Endothelial cell of umbilical vein (primary cell): Measurements from ENCODE around the gene SEC22C. TPM values are rescaled to one million over a fixed set of nuclear protein-coding genes. Genes with fewer than 3 reads are reported as not detected.

ENCODE experiments used
- BruUV-seq: library from RNA; stranded (reverse); fragments of 400-500 nt; replicated peaks from 2 replicates; lab custom pipeline; 2021; lab: Mats Ljungman, UMichigan
- CTCF ChIA-PET: fragments of 300-600, 350-600 bp; sonication (Branson Sonifier 250); formaldehyde crosslinking; loops from one replicate; lab custom pipeline; 2021; ENCODE audit warnings: antibody characterized with exemption, inconsistent platforms; lab: Charles Lee
- POLR2A ChIA-PET: fragments of 300-600, 350-600 bp; sonication (Branson Sonifier 250); formaldehyde crosslinking; loops from one replicate; lab custom pipeline; 2021; ENCODE audit warnings: antibody characterized with exemption, inconsistent platforms; lab: Charles Lee
- DNase-seq: peaks from one replicate; pipeline ENCODE4 v3.0.0-alpha.2; 2011; ENCODE audit warnings: low read depth, low spot score
- FAIRE-seq: peaks from 2 replicates; lab custom pipeline; 2011; peaks lifted over from hg19 to GRCh38; lab: Jason Lieb, UNC
- H2AFZ ChIP-seq: 2 replicates; pipeline ENCODE4 v1.6.0; 2012; ENCODE audit warnings: low read depth, low read length, control low read depth, inconsistent platforms
- H3K27ac ChIP-seq: 2 replicates; pipeline ENCODE4 v1.5.1; 2011; ENCODE audit warnings: low read depth, mild to moderate bottlenecking, control low read depth, low read length, moderate library complexity; ENCODE audit not compliant: insufficient read depth
- H3K27me3 ChIP-seq, 2 experiments: 2 replicates each; pipeline versions ENCODE4 v1.6.0 to v1.6.1; 2011; ENCODE audit warnings: low read length in 2 of 2, mixed read lengths in 1 of 2; ENCODE audit not compliant: control insufficient read depth in 2 of 2, insufficient read depth in 2 of 2
- H3K36me3 ChIP-seq, 2 experiments: 2 replicates in 1 of 2; 3 replicates in 1 of 2; pipeline ENCODE4 v1.5.1; 2011; ENCODE audit warnings: low read length in 2 of 2, mild to moderate bottlenecking in 1 of 2, moderate library complexity in 1 of 2; ENCODE audit not compliant: control insufficient read depth in 2 of 2, insufficient read depth in 2 of 2; ENCODE audit errors: extremely low read depth in 1 of 2
- H3K4me1 ChIP-seq: 3 replicates; pipeline ENCODE4 v1.5.1; 2011; ENCODE audit warnings: mild to moderate bottlenecking, low read length; ENCODE audit not compliant: control insufficient read depth, insufficient read depth; ENCODE audit errors: extremely low read depth
- H3K4me2 ChIP-seq: 2 replicates; pipeline ENCODE4 v1.6.1; 2011; ENCODE audit warnings: low read length, control low read depth, mixed read lengths; ENCODE audit not compliant: insufficient read depth
- H3K4me3 ChIP-seq, 3 experiments: fragments of 200-600 bp in 1 of 3; sonication (generic), shearing (Covaris generic) in 1 of 3; replicated peaks in 1 of 3; 2 replicates each; pipeline ENCODE4 v1.5.1; 2011 to 2016; ENCODE audit warnings: control low read depth in 3 of 3, low read length in 3 of 3, mild to moderate bottlenecking in 2 of 3, inconsistent platforms in 1 of 3, low read depth in 1 of 3, moderate library complexity in 1 of 3; ENCODE audit not compliant: insufficient read depth in 1 of 3
- H3K79me2 ChIP-seq: 2 replicates; pipeline ENCODE4 v1.6.0; 2012; ENCODE audit warnings: low read length, inconsistent platforms; ENCODE audit not compliant: control insufficient read depth, insufficient read depth
- H3K9ac ChIP-seq: replicated peaks from 2 replicates; pipeline ENCODE3; 2011; ENCODE audit warnings: low read length, control low read depth; ENCODE audit not compliant: insufficient read depth; ENCODE audit errors: extremely low read depth
- H3K9me1 ChIP-seq: replicated peaks from 3 replicates; pipeline ENCODE4 v1.6.0; 2011; ENCODE audit warnings: mild to moderate bottlenecking, low read length; ENCODE audit not compliant: control insufficient read depth, insufficient read depth; ENCODE audit errors: extremely low read depth
- H3K9me3 ChIP-seq: replicated peaks from 2 replicates; pipeline ENCODE4 v1.5.1; 2012; ENCODE audit warnings: low read length, inconsistent platforms; ENCODE audit not compliant: control insufficient read depth, insufficient read depth
- H4K20me1 ChIP-seq: replicated peaks from 2 replicates; pipeline ENCODE3; 2011; ENCODE audit warnings: mild to moderate bottlenecking, low read length; ENCODE audit not compliant: control insufficient read depth, insufficient read depth; ENCODE audit errors: extremely low read depth
- EZH2 ChIP-seq: IDR thresholded peaks from 2 replicates; pipeline ENCODE4 v1.6.1; 2012; ENCODE audit warnings: borderline replicate concordance, low read depth, mild to moderate bottlenecking, moderate library complexity, low read length, inconsistent platforms; ENCODE audit not compliant: severe bottlenecking
- GATA2 ChIP-seq: IDR thresholded peaks from 2 replicates; pipeline ENCODE4 v1.7.0; 2011; ENCODE audit warnings: low read depth, mild to moderate bottlenecking, moderate library complexity, mixed read lengths, low read length; ENCODE audit not compliant: insufficient read length, insufficient read depth
- MYC ChIP-seq: IDR thresholded peaks from one replicate; pipeline ENCODE4 v1.6.1; 2011; ENCODE audit warnings: mild to moderate bottlenecking, low read depth, low read length
- POLR2A ChIP-seq: IDR thresholded peaks from 2 replicates; pipeline ENCODE4 v1.6.1; 2012; ENCODE audit warnings: low read depth, mild to moderate bottlenecking, control low read depth, low read length
- POLR2AphosphoS5 ChIP-seq: IDR thresholded peaks from 2 replicates; pipeline ENCODE4 v1.6.1; 2012; ENCODE audit warnings: low read depth, mild to moderate bottlenecking, control low read depth, low read length, moderate library complexity; ENCODE audit not compliant: insufficient read depth
- dilution Hi-C: fragments of 300-500 bp; cut with MboI; formaldehyde crosslinking; loops from one replicate; pipeline ENCODE4 v1.15.0; 2019; ENCODE audit warnings: low sequenced_read_pairs; ENCODE audit not compliant: extremely low pct_ligation_motif_present
- intact Hi-C: fragments of 100-400 bp; cut with micrococcal nuclease; formaldehyde crosslinking; loops from one replicate; pipeline ENCODE4 v1.10.0; 2022
- polyA plus RNA-seq, 4 experiments: library from polyadenylated mRNA; depleted of rRNA in 3 of 4; stranded (reverse) in 3 of 4; unstranded in 1 of 4; fragments of >200 nt; gene quantifications; 2 replicates each; pipeline versions ENCODE4 v1.2.1 to v1.2.3, GENCODE V29; 2011 to 2012; ENCODE audit warnings: missing spikeins in 1 of 4
- total RNA-seq: library from RNA; stranded (reverse); gene quantifications from 2 replicates; pipeline ENCODE4 v1.2.3, GENCODE V29; 2021
- TF ChIP-seq, protein P1 (sequence below), 2 donors: IDR thresholded peaks; 1 replicate in 1 of 2; 2 replicates in 1 of 2; pipeline ENCODE4 v1.5.1; 2011; ENCODE audit warnings: low read length in 2 of 2, mild to moderate bottlenecking in 2 of 2, moderate library complexity in 2 of 2, control low read depth in 1 of 2, inconsistent platforms in 1 of 2, low read depth in 1 of 2; ENCODE audit not compliant: insufficient read depth in 1 of 2; ENCODE audit errors: extremely low read depth in 1 of 2
- TF ChIP-seq, protein P2 (sequence below): IDR thresholded peaks from 2 replicates; pipeline ENCODE4 v1.6.1; 2011; ENCODE audit not compliant: insufficient read depth, insufficient read length

The SEC22C gene
- total and polyA plus RNA-seq, 2 donors (not counting 3 experiments of a cell fraction or from before 2014, with no cell fraction given), result 43.9 to 61.9 TPM

DNA sequence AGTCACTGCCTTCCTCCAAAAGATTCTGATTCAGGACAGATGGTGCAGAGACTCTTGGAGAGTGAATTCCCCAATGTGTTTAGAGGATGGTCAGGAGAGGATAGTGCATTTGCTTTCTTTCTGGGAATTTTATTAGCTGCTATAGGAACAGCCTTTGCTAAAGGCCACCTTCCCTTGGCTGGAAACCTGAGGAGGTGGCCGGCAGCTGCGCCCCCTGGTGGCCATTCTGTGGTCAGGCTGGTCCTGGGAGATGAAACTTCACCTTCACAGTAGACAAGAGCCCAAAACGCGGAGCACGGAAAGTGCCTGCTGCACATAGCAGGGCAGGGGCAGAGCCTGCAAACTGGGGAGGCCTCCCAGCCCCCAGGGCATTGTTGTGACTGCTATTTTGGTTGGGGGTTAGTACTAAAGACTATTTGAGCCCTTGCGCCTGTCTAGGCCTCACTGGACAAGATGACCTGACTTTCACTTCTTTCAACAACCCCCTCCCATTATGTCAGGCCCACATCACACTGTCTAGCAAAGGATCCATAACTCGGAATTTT lies 34.3 kb downstream of the SEC22C start:
- Histone ChIP-seq H3K9me1 (no peaks in the 10 kb centered on the region), H4K20me1 (no peaks in the 10 kb centered on the region), H3K27me3 (no peaks in the 10 kb centered on the region), H3K9me3 (no peaks in the 10 kb centered on the region), H2AFZ (no peak overlapping the region), H3K36me3 (peaks cover 4% of the 10 kb centered on the region in 2 experiments), H3K4me3 (no peak overlapping the region), H3K4me2 (no peak overlapping the region), H3K27ac (no peak overlapping the region), H3K9ac (no peak overlapping the region), H3K4me1 (no peaks in the 10 kb centered on the region), H3K79me2 (no peaks in the 10 kb centered on the region)
- peak; percentile 57 for DNase-seq
- FAIRE-seq, result peak; percentile 87
- dilution Hi-C loops (no loop called here), intact Hi-C loops (loop anchor here (1.0 kb wide), 1 partner anchor 45 kb away; the partner anchor contains the start of gene VIPR1)
- BruUV-seq, result no TSS peak
- ChIA-PET CTCF (interaction anchor here (0.6 to 9.7 kb wide), 12 partner anchors 9 to 645 kb away, joined by 3 to 80 read pairs (median 7); partner anchors contain the start of gene VIPR1), POLR2A (no interaction called here)
- TF ChIP-seq, protein P1, sequence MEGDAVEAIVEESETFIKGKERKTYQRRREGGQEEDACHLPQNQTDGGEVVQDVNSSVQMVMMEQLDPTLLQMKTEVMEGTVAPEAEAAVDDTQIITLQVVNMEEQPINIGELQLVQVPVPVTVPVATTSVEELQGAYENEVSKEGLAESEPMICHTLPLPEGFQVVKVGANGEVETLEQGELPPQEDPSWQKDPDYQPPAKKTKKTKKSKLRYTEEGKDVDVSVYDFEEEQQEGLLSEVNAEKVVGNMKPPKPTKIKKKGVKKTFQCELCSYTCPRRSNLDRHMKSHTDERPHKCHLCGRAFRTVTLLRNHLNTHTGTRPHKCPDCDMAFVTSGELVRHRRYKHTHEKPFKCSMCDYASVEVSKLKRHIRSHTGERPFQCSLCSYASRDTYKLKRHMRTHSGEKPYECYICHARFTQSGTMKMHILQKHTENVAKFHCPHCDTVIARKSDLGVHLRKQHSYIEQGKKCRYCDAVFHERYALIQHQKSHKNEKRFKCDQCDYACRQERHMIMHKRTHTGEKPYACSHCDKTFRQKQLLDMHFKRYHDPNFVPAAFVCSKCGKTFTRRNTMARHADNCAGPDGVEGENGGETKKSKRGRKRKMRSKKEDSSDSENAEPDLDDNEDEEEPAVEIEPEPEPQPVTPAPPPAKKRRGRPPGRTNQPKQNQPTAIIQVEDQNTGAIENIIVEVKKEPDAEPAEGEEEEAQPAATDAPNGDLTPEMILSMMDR (IDR thresholded peaks at IDR 0.05; ENCODE audit: extremely low read depth in 1 of 2, insufficient read depth in 1 of 2, low read depth in 1 of 2, low read length in 2 of 2), result peak; percentile 95 to 96
- TF ChIP-seq POLR2A, result no peak

DNA sequence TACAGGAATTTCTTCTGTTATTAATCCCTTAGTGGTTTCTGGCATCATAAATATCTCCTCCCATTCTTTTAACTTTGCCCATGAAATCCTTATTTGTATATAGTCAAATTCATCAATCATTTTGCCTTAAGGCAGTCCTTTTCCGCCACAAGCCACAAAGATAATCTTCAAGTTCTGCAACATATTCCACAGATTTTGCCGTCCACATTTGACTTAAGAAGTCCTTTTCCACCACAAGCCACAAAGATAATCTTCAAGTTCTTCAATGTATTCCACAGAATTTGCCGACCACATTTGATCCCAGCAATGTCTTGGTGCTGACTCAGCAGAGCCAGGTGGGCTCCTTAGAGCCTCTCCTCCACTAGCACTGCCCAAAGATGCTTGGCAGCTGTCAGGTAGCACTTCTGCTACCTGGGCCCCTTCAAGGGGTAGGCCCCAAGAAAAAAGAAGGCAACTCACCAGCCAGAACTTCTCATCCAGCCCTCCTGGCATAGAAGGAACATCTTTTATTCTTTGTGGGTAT lies 35.0 kb downstream of the SEC22C start:
- Histone ChIP-seq H3K4me2 (no peak overlapping the region), H4K20me1 (no peaks in the 10 kb centered on the region), H3K9ac (no peak overlapping the region), H3K4me1 (no peaks in the 10 kb centered on the region), H2AFZ (no peak overlapping the region), H3K27ac (no peak overlapping the region), H3K9me1 (no peaks in the 10 kb centered on the region), H3K9me3 (no peaks in the 10 kb centered on the region), H3K27me3 (no peaks in the 10 kb centered on the region), H3K79me2 (no peaks in the 10 kb centered on the region), H3K4me3 (no peak overlapping the region), H3K36me3 (peaks cover 0 to 4% of the 10 kb centered on the region in 2 experiments)
- dilution Hi-C loops (no loop called here), intact Hi-C loops (loop anchor here (1.0 kb wide), 1 partner anchor 44 kb away; the partner anchor contains the start of gene VIPR1)
- ChIA-PET CTCF (interaction anchor here (0.9 to 9.7 kb wide), 10 partner anchors 10 to 317 kb away, joined by 3 to 80 read pairs (median 10); partner anchors contain the start of gene VIPR1), POLR2A (no interaction called here)
- DNase-seq, result no peak
- FAIRE-seq, result no peak
- BruUV-seq, result no TSS peak
- no peak for TF ChIP-seq EZH2
- TF ChIP-seq MYC, result no peak
- no peak for TF ChIP-seq POLR2A
- no peak for TF ChIP-seq POLR2AphosphoS5
- TF ChIP-seq GATA2, result no peak
- TF ChIP-seq, protein P2, sequence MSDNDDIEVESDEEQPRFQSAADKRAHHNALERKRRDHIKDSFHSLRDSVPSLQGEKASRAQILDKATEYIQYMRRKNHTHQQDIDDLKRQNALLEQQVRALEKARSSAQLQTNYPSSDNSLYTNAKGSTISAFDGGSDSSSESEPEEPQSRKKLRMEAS, result no peak
- TF ChIP-seq, protein P1 (IDR thresholded peaks at IDR 0.05; ENCODE audit: extremely low read depth in 1 of 2, insufficient read depth in 1 of 2, low read depth in 1 of 2, low read length in 2 of 2), result no peak
